ENCODE results near the gene HIC1.
A peak's percentile ranks its signal among the peaks of the same experiment; 100 is the strongest.

Gene HIC1

DNA sequence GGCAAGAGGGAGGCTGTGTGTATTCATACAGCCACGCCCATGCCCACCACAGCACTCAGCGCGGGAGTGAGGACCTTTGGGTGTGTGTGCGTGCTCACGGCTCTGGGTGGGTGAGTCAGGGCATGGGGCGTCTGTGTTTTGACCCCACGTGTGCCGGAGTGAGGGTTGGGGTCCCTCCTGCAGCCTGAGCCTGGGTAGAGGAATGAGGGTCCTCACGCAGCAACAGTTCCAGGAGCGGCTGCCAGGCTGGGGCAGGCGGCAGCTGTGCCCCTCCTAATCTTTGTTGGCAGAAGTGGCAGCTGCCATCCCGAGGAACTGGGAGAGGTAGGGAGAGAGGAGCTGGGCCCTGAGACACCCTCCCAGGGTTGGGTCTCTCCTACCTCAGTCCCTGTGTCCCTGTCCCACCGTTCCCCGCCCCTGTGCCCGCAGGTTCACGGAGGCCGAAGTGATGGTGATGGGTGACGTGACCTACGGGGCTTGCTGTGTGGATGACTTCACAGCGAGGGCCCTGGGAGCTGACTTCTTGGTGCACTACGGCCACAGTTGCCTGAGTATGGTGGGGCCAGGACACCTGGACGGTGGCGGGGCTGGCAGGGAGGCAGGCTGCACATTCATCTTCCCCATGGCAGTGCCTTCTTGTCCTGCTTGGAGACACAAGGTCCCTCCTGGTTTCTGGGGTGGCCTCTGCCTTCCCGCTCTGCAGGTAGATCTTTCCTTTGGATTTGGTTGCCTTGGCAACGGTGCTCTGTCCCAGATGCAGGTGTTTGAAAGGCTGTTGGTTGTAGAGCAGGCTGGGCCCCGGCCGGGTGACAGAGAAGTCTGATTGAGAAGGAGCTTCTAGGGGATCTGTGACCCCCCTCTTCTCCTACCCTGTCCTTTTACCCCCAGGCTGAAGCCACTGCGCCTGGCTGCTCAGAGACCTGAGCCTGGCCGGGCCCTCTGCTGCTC lies 19.1 kb upstream of the HIC1 start:
- no peak overlapping the region for H3K9ac ChIP-seq (ENCODE audit: low read length in 2 of 2)
- H3K9me3 ChIP-seq (ENCODE audit: control insufficient read depth in 2 of 2, low read length in 2 of 2): no peaks in the 10 kb centered on the region
- no peaks in the 10 kb centered on the region for H3K27me3 ChIP-seq (ENCODE audit: control insufficient read depth in 1 of 2, insufficient read depth in 2 of 2, low read length in 2 of 2)
- H3K4me3 ChIP-seq (ENCODE audit: low read length in 2 of 2): no peak overlapping the region
- no peak overlapping the region for H3K27ac ChIP-seq (ENCODE audit: low read length)
- peaks cover 21 to 30% of the 10 kb centered on the region in 2 donors for H3K36me3 ChIP-seq (ENCODE audit: control insufficient read depth in 2 of 2, insufficient read depth in 2 of 2, low read length in 2 of 2)
- peaks cover 18% of the 10 kb centered on the region for H3K4me1 ChIP-seq (ENCODE audit: control insufficient read depth, insufficient read depth, low read length)

DNA sequence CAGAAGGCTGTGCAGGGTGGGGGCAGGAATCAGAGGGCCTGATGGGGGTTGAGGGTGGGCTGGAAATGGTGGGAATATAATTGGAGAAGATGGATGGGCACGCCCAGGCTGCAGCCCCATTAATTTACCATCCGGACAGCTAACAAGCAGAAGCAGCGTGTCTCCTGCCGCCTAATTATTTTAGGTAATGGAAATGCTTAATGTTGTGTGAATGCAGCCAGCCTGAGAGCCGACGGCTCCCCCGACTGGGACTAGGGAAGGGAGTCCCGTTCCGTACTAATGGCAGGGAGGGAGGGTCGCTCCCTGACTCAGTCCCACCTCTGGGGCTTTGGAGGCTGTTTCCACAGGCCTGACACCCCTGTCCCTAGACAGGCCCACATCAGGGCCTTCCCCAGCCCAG lies 17.7 kb upstream of the HIC1 start:
- Histone ChIP-seq H3K27ac (ENCODE audit: low read length) (no peak overlapping the region), H3K36me3 (ENCODE audit: control insufficient read depth in 2 of 2, insufficient read depth in 2 of 2, low read length in 2 of 2) (peaks cover 21 to 30% of the 10 kb centered on the region in 2 donors)

DNA sequence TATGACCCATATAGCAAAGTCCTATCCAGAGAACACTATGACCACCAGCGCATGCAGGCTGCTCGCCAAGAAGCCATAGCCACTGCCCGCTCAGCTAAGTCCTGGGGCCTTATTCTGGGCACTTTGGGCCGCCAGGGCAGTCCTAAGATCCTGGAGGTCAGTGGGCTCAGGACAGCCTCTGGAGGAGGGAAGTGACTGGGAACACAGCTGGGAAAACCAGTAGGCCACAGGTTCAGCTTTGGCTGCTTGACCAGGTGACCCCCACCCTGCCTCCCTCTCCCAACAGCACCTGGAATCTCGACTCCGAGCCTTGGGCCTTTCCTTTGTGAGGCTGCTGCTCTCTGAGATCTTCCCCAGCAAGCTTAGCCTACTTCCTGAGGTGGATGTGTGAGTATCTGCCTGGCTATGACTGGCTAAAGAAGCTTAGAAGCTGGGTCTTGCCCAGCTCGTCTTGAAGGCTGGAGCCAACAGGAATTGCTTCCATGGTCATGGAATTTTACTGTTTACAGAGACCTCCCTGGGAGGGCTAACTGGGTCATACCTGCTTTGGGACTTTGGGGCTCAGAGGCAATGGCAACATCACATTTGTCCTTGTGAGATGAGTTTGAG lies 14.6 kb upstream of the HIC1 start:
- Histone ChIP-seq H3K9ac (ENCODE audit: low read length in 2 of 2) (no peak overlapping the region), H3K36me3 (ENCODE audit: control insufficient read depth in 2 of 2, insufficient read depth in 2 of 2, low read length in 2 of 2) (peaks cover 29 to 38% of the 10 kb centered on the region in 2 donors), H3K27ac (ENCODE audit: low read length) (no peak overlapping the region), H3K9me3 (ENCODE audit: control insufficient read depth in 2 of 2, low read length in 2 of 2) (no peaks in the 10 kb centered on the region), H3K27me3 (ENCODE audit: control insufficient read depth in 1 of 2, insufficient read depth in 2 of 2, low read length in 2 of 2) (no peaks in the 10 kb centered on the region), H3K4me1 (ENCODE audit: control insufficient read depth, insufficient read depth, low read length) (peaks cover 29% of the 10 kb centered on the region), H3K4me3 (ENCODE audit: low read length in 2 of 2) (no peak overlapping the region)

More for the DNA sequence above, 17.7 kb upstream of the HIC1 start:
- H3K9ac ChIP-seq (ENCODE audit: low read length in 2 of 2): no peak overlapping the region
- H3K9me3 ChIP-seq (ENCODE audit: control insufficient read depth in 2 of 2, low read length in 2 of 2): no peaks in the 10 kb centered on the region
- no peak overlapping the region for H3K4me3 ChIP-seq (ENCODE audit: low read length in 2 of 2)
- no peaks in the 10 kb centered on the region for H3K27me3 ChIP-seq (ENCODE audit: control insufficient read depth in 1 of 2, insufficient read depth in 2 of 2, low read length in 2 of 2)
- H3K4me1 ChIP-seq (ENCODE audit: control insufficient read depth, insufficient read depth, low read length): peaks cover 14% of the 10 kb centered on the region

DNA sequence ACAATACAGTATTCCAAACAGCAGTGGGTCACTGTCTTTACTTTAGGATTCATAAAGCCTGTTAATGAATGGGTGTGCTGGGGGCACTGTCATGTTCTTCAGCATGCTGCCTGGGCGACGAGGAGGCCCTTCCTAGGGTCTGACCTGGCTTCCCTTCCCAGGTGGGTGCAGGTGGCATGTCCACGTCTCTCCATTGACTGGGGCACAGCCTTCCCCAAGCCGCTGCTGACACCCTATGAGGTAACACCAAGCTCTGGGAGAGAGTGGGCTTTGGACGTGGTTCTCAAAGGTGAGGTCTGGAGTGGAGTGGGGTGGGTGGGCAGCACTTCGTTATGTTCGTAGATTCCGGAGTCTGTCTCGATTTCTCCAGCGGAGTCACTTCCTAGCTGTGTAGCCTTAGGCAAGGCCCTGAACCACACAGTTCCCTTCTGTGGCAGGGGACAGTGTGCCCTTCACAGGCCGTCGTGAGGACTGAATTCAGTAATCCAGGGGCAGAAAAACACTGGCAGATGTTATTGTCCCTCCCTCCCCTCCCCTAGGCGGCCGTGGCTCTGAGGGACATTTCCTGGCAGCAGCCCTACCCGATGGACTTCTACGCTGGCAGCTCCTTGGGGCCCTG lies 13.9 kb upstream of the HIC1 start:
- Histone ChIP-seq H3K27me3 (ENCODE audit: control insufficient read depth in 1 of 2, insufficient read depth in 2 of 2, low read length in 2 of 2) (no peaks in the 10 kb centered on the region), H3K9ac (ENCODE audit: low read length in 2 of 2) (peak overlapping the region; percentile 42 to 92), H3K9me3 (ENCODE audit: control insufficient read depth in 2 of 2, low read length in 2 of 2) (no peaks in the 10 kb centered on the region), H3K4me3 (ENCODE audit: low read length in 2 of 2) (peak overlapping the region; percentile 90 to 99), H3K4me1 (ENCODE audit: control insufficient read depth, insufficient read depth, low read length) (peaks cover 29% of the 10 kb centered on the region), H3K27ac (ENCODE audit: low read length) (peak overlapping the region; percentile 82), H3K36me3 (ENCODE audit: control insufficient read depth in 2 of 2, insufficient read depth in 2 of 2, low read length in 2 of 2) (peaks cover 25 to 33% of the 10 kb centered on the region in 2 donors)

- Histone ChIP-seq H3K4me3 (ENCODE audit: low read length in 2 of 2) (peak within 1 kb of the TSS; percentile 90 to 99), H3K27me3 (ENCODE audit: control insufficient read depth in 1 of 2, insufficient read depth in 2 of 2, low read length in 2 of 2) (no peaks in the 10 kb centered on the region), H3K27ac (ENCODE audit: low read length) (peak within 1 kb of the TSS; percentile 82), H3K36me3 (ENCODE audit: control insufficient read depth in 2 of 2, insufficient read depth in 2 of 2, low read length in 2 of 2) (peaks cover 19 to 29% of the 10 kb centered on the region in 2 donors), H3K4me1 (ENCODE audit: control insufficient read depth, insufficient read depth, low read length) (peaks cover 29% of the 10 kb centered on the region), H3K9ac (ENCODE audit: low read length in 2 of 2) (peak within 1 kb of the TSS; percentile 87 to 92), H3K9me3 (ENCODE audit: control insufficient read depth in 2 of 2, low read length in 2 of 2) (no peaks in the 10 kb centered on the region)
Observed at GRCh38 chr17:2041561-2042389, 13.1 kb upstream of the HIC1 start, which contains the start of gene OVCA2. TSS of gene OVCA2 (plus strand) at chr17:2042022. CDS start at chr17:2042048, 26 bp downstream.

GRCh38 chr17:2042390-2042847 lies 12.5 kb upstream of the HIC1 start:
- H3K27me3 ChIP-seq (ENCODE audit: control insufficient read depth in 1 of 2, insufficient read depth in 2 of 2, low read length in 2 of 2): no peaks in the 10 kb centered on the region
- no peaks in the 10 kb centered on the region for H3K9me3 ChIP-seq (ENCODE audit: control insufficient read depth in 2 of 2, low read length in 2 of 2)
- H3K36me3 ChIP-seq (ENCODE audit: control insufficient read depth in 2 of 2, insufficient read depth in 2 of 2, low read length in 2 of 2): peaks cover 13 to 22% of the 10 kb centered on the region in 2 donors
- peak overlapping the region; percentile 90 to 99 for H3K4me3 ChIP-seq (ENCODE audit: low read length in 2 of 2)
- peak overlapping the region; percentile 87 to 92 for H3K9ac ChIP-seq (ENCODE audit: low read length in 2 of 2)
- H3K27ac ChIP-seq (ENCODE audit: low read length): peak overlapping the region; percentile 82
- peaks cover 29% of the 10 kb centered on the region for H3K4me1 ChIP-seq (ENCODE audit: control insufficient read depth, insufficient read depth, low read length)

GRCh38 chr17:2042933-2043332 lies 12.0 kb upstream of the HIC1 start:
- Histone ChIP-seq H3K4me3 (ENCODE audit: low read length in 2 of 2) (peak overlapping the region; percentile 90 to 99), H3K27ac (ENCODE audit: low read length) (peak overlapping the region; percentile 82), H3K9me3 (ENCODE audit: control insufficient read depth in 2 of 2, low read length in 2 of 2) (no peaks in the 10 kb centered on the region), H3K36me3 (ENCODE audit: control insufficient read depth in 2 of 2, insufficient read depth in 2 of 2, low read length in 2 of 2) (peaks cover 9 to 19% of the 10 kb centered on the region in 2 donors), H3K4me1 (ENCODE audit: control insufficient read depth, insufficient read depth, low read length) (peaks cover 29% of the 10 kb centered on the region), H3K9ac (ENCODE audit: low read length in 2 of 2) (peak overlapping the region in 1 of 2 donors; percentile 92), H3K27me3 (ENCODE audit: control insufficient read depth in 1 of 2, insufficient read depth in 2 of 2, low read length in 2 of 2) (no peaks in the 10 kb centered on the region)

DNA sequence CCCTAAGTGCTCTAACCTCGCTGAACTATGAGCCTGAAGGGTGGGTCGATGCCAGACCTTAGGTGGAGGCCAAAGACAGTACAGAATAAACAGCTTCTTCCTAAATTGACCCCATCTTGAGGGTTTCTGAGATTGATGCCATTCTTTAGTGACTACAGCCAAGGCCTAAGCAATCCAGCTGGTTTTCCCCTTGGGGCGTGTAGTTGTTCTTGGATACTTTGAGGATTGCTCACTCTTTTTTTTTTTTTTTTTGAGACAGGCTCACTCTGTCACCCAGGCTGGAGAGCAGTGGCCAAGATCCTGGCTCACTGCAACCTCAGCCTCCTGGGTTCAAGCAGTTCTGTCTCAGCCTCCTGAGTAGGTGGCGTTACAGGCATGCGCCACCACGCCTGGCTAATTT lies 11.1 kb upstream of the HIC1 start:
- peaks cover 30% of the 10 kb centered on the region for H3K4me1 ChIP-seq (ENCODE audit: control insufficient read depth, insufficient read depth, low read length)
- H3K27ac ChIP-seq (ENCODE audit: low read length): no peak overlapping the region
- H3K36me3 ChIP-seq (ENCODE audit: control insufficient read depth in 2 of 2, insufficient read depth in 2 of 2, low read length in 2 of 2): peaks cover 9 to 17% of the 10 kb centered on the region in 2 donors
- H3K4me3 ChIP-seq (ENCODE audit: low read length in 2 of 2): no peak overlapping the region
- H3K27me3 ChIP-seq (ENCODE audit: control insufficient read depth in 1 of 2, insufficient read depth in 2 of 2, low read length in 2 of 2): no peaks in the 10 kb centered on the region
- H3K9ac ChIP-seq (ENCODE audit: low read length in 2 of 2): peak overlapping the region in 1 of 2 donors; percentile 13
- no peaks in the 10 kb centered on the region for H3K9me3 ChIP-seq (ENCODE audit: control insufficient read depth in 2 of 2, low read length in 2 of 2)

DNA sequence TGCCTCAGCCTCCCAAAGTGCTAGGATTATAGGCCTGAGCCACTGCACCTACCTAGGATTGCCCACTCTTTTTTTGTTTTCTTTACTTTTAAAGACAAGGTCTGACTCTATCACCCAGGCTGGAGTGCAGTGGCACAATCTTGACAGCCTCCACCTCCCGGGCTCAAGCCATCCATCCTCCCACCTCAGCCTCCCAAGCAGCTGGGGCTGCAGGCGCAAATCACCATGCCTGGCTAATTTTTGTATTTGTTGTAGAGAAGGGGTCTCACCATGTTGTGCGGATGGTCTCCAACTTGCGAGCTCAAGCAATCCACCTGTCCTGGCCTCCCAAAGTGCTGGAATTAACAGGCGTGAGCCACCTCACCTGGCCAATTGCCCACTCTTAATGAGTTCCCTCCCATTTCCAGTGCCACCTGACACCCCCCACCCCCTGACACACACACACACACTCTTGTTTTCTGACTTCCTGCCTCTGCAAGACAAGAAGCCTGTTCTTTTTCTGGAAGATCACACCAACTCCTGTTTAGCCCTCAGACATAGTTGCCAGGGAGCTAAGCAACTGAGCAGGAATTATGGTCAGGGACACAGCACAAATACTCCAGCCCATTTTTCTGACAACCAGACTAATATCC lies 10.5 kb upstream of the HIC1 start:
- peaks cover 9 to 17% of the 10 kb centered on the region in 2 donors for H3K36me3 ChIP-seq (ENCODE audit: control insufficient read depth in 2 of 2, insufficient read depth in 2 of 2, low read length in 2 of 2)

More for the DNA sequence above, 10.5 kb upstream of the HIC1 start:
- no peak overlapping the region for H3K4me3 ChIP-seq (ENCODE audit: low read length in 2 of 2)
- peaks cover 0 to 2% of the 10 kb centered on the region in 2 donors for H3K27me3 ChIP-seq (ENCODE audit: control insufficient read depth in 1 of 2, insufficient read depth in 2 of 2, low read length in 2 of 2)
- no peak overlapping the region for H3K27ac ChIP-seq (ENCODE audit: low read length)
- no peak overlapping the region for H3K9ac ChIP-seq (ENCODE audit: low read length in 2 of 2)
- peaks cover 36% of the 10 kb centered on the region for H3K4me1 ChIP-seq (ENCODE audit: control insufficient read depth, insufficient read depth, low read length)
- no peaks in the 10 kb centered on the region for H3K9me3 ChIP-seq (ENCODE audit: control insufficient read depth in 2 of 2, low read length in 2 of 2)
